ENCODE data around the gene SNX19.

DNA sequence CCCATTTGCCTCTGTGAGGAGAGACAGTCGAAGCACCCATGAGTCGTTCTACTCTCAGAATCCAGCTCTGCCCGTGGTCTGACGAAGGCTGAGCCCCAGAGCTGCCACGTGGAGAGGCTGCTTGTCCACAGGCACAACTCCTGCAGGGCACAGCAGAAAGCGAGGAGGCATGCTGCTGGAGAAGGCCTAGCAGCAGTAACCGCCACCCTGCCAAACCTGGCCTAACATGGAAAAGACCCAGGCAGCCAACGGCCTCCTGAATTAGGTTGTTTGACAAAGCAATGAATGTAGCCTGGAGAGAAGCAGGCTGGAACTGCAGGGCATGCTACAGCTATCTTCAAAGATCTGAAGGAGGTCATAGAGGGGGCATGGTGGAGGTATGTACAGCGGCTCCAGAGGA, 89.7 kb downstream of the SNX19 start:
- TF ChIP-seq, protein P1, sequence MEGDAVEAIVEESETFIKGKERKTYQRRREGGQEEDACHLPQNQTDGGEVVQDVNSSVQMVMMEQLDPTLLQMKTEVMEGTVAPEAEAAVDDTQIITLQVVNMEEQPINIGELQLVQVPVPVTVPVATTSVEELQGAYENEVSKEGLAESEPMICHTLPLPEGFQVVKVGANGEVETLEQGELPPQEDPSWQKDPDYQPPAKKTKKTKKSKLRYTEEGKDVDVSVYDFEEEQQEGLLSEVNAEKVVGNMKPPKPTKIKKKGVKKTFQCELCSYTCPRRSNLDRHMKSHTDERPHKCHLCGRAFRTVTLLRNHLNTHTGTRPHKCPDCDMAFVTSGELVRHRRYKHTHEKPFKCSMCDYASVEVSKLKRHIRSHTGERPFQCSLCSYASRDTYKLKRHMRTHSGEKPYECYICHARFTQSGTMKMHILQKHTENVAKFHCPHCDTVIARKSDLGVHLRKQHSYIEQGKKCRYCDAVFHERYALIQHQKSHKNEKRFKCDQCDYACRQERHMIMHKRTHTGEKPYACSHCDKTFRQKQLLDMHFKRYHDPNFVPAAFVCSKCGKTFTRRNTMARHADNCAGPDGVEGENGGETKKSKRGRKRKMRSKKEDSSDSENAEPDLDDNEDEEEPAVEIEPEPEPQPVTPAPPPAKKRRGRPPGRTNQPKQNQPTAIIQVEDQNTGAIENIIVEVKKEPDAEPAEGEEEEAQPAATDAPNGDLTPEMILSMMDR (IDR thresholded peaks at IDR 0.05; ENCODE audit: insufficient read depth, low read length, poor library complexity, severe bottlenecking), result no peak
- TF ChIP-seq EZH2phosphoT487 (conservative IDR thresholded peaks at IDR 0.05; ENCODE audit: low read length), result no peak
